Activated CD4-positive, alpha-beta memory T cell treated with anti-CD3 and anti-CD28 coated beads for 36 hours (primary cell): ENCODE measurements around the gene ZNF454. TPM values are rescaled to one million over a fixed set of nuclear protein-coding genes. Genes with fewer than 3 reads are reported as not detected.

ENCODE experiments used
- CTCF ChIA-PET: fragments of 350-600 bp; sonication (Branson Sonifier 250); formaldehyde crosslinking; loops from one replicate; lab custom pipeline; 2021; ENCODE audit warnings: antibody characterized with exemption, inconsistent platforms; lab: Charles Lee
- POLR2A ChIA-PET: fragments of 350-600 bp; sonication (Branson Sonifier 250); formaldehyde crosslinking; loops from one replicate; lab custom pipeline; 2021; ENCODE audit warnings: antibody characterized with exemption; lab: Charles Lee
- DNase-seq: peaks from one replicate; pipeline ENCODE4 v3.0.0-alpha.2; 2020
- H3K27ac Mint-ChIP-seq: one replicate; pipeline ENCODE4 v1.8.0; 2021; ENCODE audit warnings: mixed read lengths
- H3K27me3 Mint-ChIP-seq: one replicate; pipeline ENCODE4 v1.8.0; 2021; ENCODE audit warnings: mixed read lengths
- H3K36me3 Mint-ChIP-seq: one replicate; pipeline ENCODE4 v1.8.0; 2021; ENCODE audit warnings: mixed read lengths
- H3K4me1 Mint-ChIP-seq: one replicate; pipeline ENCODE4 v1.8.0; 2021; ENCODE audit warnings: low read depth, mixed read lengths
- H3K4me3 Mint-ChIP-seq: one replicate; pipeline ENCODE4 v1.8.0; 2021; ENCODE audit warnings: mild to moderate bottlenecking, mixed read lengths
- H3K9me3 Mint-ChIP-seq: one replicate; pipeline ENCODE4 v1.8.0; 2021; ENCODE audit warnings: mixed read lengths
- intact Hi-C: fragments of 100-400 bp; cut with micrococcal nuclease; formaldehyde crosslinking; loops from one replicate; pipeline ENCODE4 v1.15.1; 2023
- total RNA-seq, 2 experiments: library from RNA; stranded (reverse); gene quantifications; one replicate each; pipeline ENCODE4 v1.2.3, GENCODE V29; 2021

ZNF454 gene
- total RNA-seq, 2 experiments from 2014 or later, result not detected

DNA sequence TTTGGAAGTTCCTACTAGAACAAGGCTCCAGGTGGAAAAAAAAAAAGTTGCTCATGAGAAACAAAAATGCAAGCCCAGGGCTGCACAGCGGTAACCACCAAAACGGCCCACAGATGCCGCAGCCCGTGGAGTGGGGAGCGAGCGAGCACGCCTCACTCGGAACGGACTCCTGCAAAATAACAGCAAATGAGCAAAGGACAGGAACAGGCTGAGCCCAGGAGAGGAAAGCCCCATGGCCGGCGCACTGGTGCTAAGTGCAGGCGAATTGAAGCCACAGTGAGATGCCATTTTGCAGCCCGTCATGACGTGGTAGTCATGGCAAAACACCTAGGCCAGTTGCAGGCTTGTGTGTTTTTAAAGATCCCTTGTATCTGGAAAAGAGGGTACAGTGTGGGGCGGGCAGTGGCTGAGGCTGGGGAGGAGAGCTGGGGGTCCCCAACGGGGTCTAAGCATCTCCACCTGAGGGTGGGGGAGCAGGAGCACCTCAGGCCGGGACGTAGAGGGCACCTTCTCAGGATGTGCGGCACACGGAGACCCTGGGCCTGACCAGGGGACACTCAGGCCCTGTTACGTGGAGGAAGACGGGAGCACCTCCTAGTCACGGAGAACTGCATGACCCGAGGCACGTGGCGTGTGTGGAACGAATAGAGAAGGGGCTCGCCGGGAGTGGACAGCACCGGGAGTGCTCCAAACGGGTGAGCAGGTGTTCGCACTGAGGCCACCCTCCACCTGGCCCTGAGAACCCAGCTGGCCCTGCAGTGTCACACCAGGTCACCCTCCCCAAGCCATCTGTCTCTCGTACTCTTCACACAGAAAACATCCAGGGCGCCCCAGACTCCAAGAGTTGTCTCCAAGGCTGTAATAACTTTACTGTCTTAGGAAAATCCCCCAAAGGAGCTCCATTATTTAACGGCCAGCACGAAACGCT lies 43.4 kb downstream of the ZNF454 start:
- H3K27ac Mint-ChIP-seq, result no peak overlapping the region
- no peak overlapping the region for H3K4me3 Mint-ChIP-seq
- no peak for DNase-seq
- H3K4me1 Mint-ChIP-seq, result no peaks in the 10 kb centered on the region
- ChIA-PET POLR2A (no interaction called here), CTCF (no interaction called here)
- H3K36me3 Mint-ChIP-seq, result peaks cover 1% of the 10 kb centered on the region
- H3K27me3 Mint-ChIP-seq, result no peaks in the 10 kb centered on the region
- peaks cover 29% of the 10 kb centered on the region for H3K9me3 Mint-ChIP-seq
- intact Hi-C loops, result no loop called here

DNA sequence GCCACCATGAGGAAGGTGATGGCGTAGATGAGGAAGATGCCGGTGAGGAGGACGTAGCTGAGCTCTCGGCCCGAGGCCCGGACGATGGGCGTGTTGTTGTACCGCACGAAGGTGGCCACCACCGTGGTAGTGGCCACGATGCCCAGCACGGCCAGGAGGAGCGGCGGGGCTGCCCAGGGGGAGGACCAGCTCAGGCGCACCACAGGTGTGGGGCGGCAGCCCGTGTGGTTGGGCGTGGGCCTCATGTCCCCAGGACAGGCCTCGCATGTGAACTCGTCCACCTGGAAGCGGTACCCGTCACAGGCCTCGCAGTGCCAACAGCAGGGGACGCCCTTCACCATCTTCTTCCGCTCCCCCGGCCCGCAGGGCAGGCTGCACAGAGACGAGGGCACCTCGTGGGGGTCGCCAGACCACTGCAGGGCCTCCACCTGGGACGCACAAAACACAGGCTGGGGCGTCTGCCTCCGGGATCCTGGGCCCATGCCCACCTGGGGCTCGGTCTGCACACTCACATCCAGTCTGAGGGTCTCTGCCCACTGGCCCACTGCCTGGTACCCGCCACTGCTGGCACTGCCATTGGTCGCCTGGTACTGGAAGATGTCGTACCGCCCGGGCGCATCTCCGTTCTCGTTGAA lies 45.4 kb downstream of the ZNF454 start:
- no peak for DNase-seq
- CTCF ChIA-PET, result no interaction called here
- Mint-ChIP-seq H3K4me3 (no peak overlapping the region), H3K27me3 (no peaks in the 10 kb centered on the region), H3K36me3 (peaks cover 1% of the 10 kb centered on the region), H3K27ac (no peak overlapping the region), H3K9me3 (peaks cover 25% of the 10 kb centered on the region), H3K4me1 (no peaks in the 10 kb centered on the region)
- intact Hi-C loops, result no loop called here
- POLR2A ChIA-PET, result no interaction called here

DNA sequence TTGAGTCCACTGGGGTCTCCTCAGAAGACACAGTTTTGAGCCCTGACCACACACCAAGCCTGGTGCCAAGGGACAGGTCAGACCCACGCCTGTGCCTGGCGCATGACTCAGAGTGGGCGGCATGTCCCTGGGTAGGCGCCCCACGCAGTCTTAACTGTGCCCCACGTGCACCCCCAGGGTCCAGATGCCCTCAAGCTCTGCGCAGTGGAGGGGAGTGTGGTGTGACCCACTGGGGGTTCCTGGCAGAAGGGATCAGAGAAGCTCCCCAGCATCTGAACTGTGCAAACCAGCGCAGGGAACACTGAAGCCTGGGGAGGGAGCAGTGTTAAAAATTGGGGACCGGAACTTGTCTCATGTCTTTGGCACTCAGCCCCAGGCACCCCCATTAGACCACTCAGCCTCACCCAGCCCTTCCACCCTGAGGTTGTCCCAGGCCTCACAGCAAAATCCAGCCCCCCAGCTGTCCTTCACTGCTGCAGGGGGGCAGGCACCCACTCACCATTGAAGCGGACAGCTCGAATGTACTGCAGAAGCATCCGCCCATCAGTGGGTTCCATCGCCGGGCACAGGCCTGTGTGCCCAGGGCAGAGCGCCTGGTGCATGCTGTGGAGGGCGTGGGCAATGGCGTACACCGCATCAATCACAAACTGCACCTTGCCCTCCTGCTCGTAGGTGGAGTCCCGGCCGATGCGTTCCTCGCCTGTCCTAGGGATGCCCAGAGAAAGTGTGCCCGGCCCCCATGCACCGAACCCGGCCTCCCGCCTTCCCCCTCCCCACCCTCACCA lies 47.6 kb downstream of the ZNF454 start:
- no peak for DNase-seq
- no peaks in the 10 kb centered on the region for H3K4me1 Mint-ChIP-seq
- H3K36me3 Mint-ChIP-seq, result peaks cover 1% of the 10 kb centered on the region
- no peak overlapping the region for H3K27ac Mint-ChIP-seq
- peaks cover 16% of the 10 kb centered on the region for H3K9me3 Mint-ChIP-seq
- no peak overlapping the region for H3K4me3 Mint-ChIP-seq
- intact Hi-C loops, result no loop called here
- H3K27me3 Mint-ChIP-seq, result peaks cover 17% of the 10 kb centered on the region
- POLR2A ChIA-PET, result no interaction called here
- CTCF ChIA-PET, result no interaction called here

DNA sequence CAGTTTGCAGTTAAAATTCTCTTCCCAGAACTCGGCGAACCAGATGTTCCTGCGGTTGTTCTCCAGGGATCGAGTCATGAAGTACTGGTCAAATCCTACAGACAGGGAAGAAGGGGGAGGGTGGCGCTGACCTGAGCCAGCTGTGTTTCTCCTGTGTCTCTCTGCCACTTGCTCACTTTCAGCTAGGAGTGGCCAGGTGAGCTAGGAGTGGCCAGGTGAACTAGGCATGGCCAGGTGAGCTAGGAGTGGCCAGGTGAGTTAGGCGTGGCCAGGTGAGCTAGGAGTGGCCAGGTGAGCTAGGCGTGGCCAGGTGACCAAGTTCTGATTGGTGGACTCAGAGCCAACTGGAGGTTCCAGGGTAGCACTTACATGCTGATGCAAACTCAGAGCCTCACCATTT lies 48.3 kb downstream of the ZNF454 start:
- DNase-seq, result no peak
- Mint-ChIP-seq H3K27me3 (peaks cover 23% of the 10 kb centered on the region), H3K27ac (no peak overlapping the region), H3K9me3 (peaks cover 16% of the 10 kb centered on the region), H3K4me3 (no peak overlapping the region), H3K36me3 (peaks cover 1% of the 10 kb centered on the region), H3K4me1 (no peaks in the 10 kb centered on the region)
- intact Hi-C loops, result no loop called here
- POLR2A ChIA-PET, result no interaction called here
- CTCF ChIA-PET, result no interaction called here

DNA sequence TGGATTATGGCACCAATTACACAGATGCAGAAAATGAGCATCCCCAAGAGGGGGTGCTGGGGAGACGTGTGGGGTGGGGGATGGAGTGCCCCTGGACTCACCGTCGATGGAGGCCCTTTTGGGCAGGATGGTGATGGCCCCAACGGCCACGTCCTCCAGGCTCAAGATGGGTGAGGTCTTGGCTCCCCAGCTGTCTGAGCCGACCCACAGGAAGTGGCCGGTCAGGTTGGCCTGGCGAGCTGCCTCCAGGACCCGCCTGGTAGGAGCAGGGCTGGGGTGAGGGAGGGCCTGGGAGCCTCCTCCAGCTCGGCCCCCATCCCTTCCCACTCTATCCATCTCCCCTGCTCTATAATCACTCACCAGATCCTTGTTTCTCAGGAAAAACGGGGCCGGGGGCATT lies 49.5 kb downstream of the ZNF454 start:
- CTCF ChIA-PET, result no interaction called here
- Mint-ChIP-seq H3K27me3 (peaks cover 25% of the 10 kb centered on the region), H3K27ac (no peak overlapping the region), H3K36me3 (peaks cover 1% of the 10 kb centered on the region), H3K4me3 (no peak overlapping the region), H3K9me3 (peaks cover 16% of the 10 kb centered on the region), H3K4me1 (peaks cover 3% of the 10 kb centered on the region)
- intact Hi-C loops, result no loop called here
- DNase-seq, result no peak
- POLR2A ChIA-PET, result no interaction called here

DNA sequence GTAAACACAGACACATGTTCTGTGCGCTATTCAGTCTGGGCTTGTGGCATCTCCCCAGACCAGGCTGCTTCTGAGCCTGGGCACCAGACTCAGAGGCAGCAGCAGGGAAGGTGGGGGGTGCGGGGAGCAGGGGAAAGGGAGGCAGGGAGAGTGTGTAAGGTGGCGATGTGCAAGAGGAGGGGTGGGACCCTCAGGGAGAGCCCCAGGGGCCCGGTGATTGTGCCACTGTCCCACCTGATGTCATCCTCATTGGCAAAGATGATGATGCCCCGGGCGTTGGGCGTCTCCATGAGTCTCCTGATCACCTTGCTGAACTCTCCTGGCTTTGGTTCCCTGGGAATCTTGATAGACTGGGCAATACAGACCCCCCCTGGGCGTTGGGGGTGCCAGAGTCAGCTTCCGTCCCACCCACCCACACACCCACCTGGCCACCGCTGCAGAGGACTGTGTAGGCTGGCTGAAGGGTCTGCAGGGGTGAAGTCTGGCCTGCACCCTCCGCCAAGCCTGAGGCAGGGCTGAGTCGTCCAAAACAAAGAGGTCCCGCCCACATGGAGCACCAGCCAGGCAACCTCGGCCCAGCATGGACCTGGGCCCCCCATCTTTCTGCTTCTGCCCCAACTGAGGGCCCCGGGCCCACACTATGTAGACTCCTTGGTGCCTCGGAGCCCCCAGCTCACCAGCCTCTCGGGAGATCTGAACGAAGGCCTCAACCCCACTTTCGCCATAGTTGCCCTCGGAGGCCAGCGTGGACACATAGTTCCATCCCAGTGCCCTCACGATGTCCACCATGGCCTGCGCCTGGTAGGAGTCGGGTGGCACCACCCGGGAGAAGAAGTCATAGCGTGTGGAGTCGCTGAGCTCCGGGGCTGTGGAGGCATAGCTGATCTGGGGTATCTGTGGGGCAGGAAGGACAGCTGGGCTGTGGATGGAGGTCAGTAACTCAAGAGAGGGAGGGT lies 50.5 kb downstream of the ZNF454 start:
- Mint-ChIP-seq H3K36me3 (peaks cover 1% of the 10 kb centered on the region), H3K27me3 (peaks cover 30% of the 10 kb centered on the region), H3K4me3 (no peak overlapping the region), H3K27ac (no peak overlapping the region), H3K4me1 (peaks cover 3% of the 10 kb centered on the region), H3K9me3 (peaks cover 16% of the 10 kb centered on the region)
- intact Hi-C loops, result no loop called here
- ChIA-PET POLR2A (no interaction called here), CTCF (no interaction called here)
- no peak for DNase-seq

DNA sequence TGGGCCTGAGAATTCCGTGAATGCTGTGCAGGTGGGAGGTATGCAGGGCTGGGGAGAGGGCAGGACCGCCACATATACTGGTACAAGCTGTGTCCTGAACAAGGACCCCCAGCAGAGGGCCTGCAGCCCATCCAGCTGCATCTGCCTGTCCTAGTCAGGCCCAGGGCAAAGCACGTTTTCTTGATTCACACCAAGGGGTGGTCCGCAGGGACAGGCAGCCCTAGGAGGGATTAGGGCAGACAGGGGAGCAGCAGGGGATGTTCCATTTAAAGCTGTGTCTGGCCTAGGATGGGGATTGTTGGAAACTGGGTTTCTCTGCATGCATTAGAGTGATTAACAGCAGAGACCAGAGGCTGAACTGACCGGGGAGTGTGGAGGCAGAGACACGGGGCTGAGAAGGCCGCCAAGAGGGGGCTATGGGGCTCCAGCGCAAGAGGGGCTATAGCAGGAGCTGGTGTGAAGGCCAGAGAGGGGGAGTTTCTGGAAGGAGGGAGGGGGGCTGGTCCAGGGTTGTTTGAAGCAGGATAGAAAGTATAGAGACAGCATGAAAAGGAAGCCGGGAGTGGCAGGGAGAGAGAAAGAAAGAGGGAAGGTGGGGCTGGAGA lies 51.4 kb downstream of the ZNF454 start:
- no peak for DNase-seq
- ChIA-PET CTCF (no interaction called here), POLR2A (no interaction called here)
- intact Hi-C loops, result no loop called here
- Mint-ChIP-seq H3K4me1 (peaks cover 3% of the 10 kb centered on the region), H3K9me3 (peaks cover 15% of the 10 kb centered on the region), H3K27me3 (peaks cover 34% of the 10 kb centered on the region), H3K4me3 (no peak overlapping the region), H3K27ac (no peak overlapping the region), H3K36me3 (peaks cover 1% of the 10 kb centered on the region)

DNA sequence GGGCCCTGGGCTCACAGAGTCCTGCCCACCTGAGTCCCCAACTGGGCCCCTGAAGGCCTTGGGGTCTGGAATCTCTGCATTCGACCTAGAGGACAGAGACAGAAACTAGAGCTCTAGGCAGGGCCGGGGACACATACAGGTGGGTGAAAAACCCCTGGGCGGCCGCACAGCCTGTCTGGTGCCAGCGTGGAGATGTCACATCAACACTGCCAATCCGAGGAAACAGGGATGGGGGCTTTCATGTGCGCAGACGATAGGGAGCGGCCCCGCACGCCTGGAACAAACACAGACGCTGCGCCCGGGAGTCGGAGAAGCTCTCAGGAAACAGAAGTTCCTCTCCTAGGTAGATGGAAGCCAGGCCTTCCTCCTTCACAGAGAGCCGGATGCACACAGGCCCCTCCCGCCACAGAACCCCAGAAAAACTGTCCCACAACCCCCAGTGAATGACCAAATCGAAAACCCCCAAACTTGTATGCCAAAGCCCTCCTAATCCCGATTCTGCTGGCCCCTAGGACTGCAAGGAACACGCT lies 52.3 kb downstream of the ZNF454 start:
- intact Hi-C loops, result no loop called here
- POLR2A ChIA-PET, result no interaction called here
- H3K4me1 Mint-ChIP-seq, result peaks cover 3% of the 10 kb centered on the region
- no peak for DNase-seq
- peaks cover 34% of the 10 kb centered on the region for H3K27me3 Mint-ChIP-seq
- no peaks in the 10 kb centered on the region for H3K36me3 Mint-ChIP-seq
- peaks cover 11% of the 10 kb centered on the region for H3K9me3 Mint-ChIP-seq
- CTCF ChIA-PET, result no interaction called here
- H3K4me3 Mint-ChIP-seq, result no peak overlapping the region
- H3K27ac Mint-ChIP-seq, result no peak overlapping the region

DNA sequence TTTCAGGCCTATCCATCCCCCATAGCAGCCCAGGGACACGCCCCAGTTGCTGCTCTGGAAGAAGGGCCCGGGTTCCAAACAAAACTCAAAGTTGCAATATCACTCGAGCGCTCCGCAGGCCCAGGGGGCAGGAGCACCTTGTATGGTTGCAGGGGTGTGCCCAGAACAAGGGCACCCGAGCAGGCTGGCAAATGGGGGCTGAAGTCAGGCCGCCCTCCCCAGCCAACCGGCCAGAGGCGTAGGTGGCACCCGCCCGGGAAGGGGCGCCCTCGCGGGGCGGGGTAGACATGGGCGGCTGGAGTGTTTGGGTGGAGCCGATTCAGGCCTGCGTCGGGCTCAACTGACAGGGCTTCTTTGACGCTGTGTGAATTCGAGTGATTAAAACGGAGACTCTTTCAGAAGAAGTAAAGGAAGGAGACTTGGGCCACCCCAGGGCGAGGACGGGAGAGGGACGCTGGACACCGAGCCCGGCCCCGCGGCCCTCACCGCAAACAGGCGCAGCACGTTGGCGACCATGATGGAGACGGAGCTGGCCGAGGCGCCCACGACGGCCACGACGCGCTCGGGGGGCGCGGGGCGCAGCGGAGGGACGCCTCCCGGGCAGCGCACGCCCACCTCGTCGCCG lies 53.1 kb downstream of the ZNF454 start:
- peaks cover 11% of the 10 kb centered on the region for H3K9me3 Mint-ChIP-seq
- CTCF ChIA-PET, result no interaction called here
- DNase-seq, result no peak
- intact Hi-C loops, result no loop called here
- H3K27ac Mint-ChIP-seq, result no peak overlapping the region
- H3K36me3 Mint-ChIP-seq, result no peaks in the 10 kb centered on the region
- H3K4me3 Mint-ChIP-seq, result no peak overlapping the region
- POLR2A ChIA-PET, result no interaction called here
- peaks cover 34% of the 10 kb centered on the region for H3K27me3 Mint-ChIP-seq
- peaks cover 3% of the 10 kb centered on the region for H3K4me1 Mint-ChIP-seq

DNA sequence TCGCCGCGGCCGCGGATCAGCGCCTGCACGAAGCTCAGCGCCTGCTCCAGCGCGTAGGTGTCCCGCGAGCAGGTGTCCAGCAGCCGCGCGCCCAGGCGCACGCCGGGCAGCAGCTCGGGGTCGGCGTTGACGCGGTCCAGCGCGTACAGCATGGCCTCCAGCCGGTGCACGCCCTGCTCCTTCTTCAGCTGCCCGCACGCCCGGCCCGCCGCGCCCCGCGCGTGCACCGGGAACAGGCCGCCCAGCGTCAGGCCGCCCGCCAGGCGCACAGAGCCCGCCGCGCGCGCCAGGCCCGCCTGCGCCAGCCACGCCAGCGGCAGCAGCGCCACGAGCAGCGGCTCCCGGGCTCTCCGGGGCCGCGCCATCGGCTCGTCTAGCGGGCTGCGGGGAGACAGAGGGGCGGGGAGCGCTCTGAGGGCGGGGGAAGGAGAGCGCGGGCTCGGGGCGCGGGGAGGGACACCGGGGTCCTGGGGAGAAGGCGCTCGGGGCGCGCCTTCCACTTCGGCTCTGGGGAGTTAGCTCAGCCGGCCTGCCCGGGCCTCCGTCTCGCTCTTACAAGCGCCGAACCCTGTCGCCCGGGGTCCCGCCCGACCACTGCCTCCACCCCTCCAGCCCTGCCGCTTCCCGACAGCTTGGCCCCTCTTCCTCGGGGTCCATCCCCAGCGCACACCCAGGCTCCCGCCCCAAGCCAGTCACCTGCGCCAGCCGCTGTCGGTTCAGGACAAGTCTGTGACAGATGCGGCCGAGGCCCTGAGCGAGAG lies 53.8 kb downstream of the ZNF454 start, which contains the start of gene GRM6:
TSS of gene GRM6 (minus strand) at position 741 of the 761 bp plus-strand sequence. CDS start at position 365, 376 bp downstream.
- no peak for DNase-seq
- CTCF ChIA-PET, result no interaction called here
- POLR2A ChIA-PET, result no interaction called here
- Mint-ChIP-seq H3K4me1 (peaks cover 3% of the 10 kb centered on the region), H3K9me3 (peaks cover 5% of the 10 kb centered on the region), H3K4me3 (no peak within 1 kb of the TSS), H3K27me3 (peaks cover 34% of the 10 kb centered on the region), H3K36me3 (no peaks in the 10 kb centered on the region), H3K27ac (no peak within 1 kb of the TSS)
- intact Hi-C loops, result no loop called here
